EH (cell line): ENCODE results near the gene CPZ.
"Not testable (repeated sequence)": the region's sequence is repeated elsewhere in the genome, so short reads cannot be mapped to it uniquely, and the experiment has no call there.

Source experiments
- DNase-seq: peaks from one replicate; pipeline ENCODE4 v3.0.0-alpha.2; 2015; ENCODE audit warnings: low read depth

Gene CPZ

GRCh38 chr4:8610858-8611616, 18.5 kb downstream of the CPZ start:
- no peak for DNase-seq

- DNase-seq: no peak
Measured at GRCh38 chr4:8612646-8613045, 20.1 kb downstream of the CPZ start.

- DNase-seq: no peak
Measured at GRCh38 chr4:8613421-8614364, 21.1 kb downstream of the CPZ start.

- DNase-seq: no peak
Measured at GRCh38 chr4:8614365-8615193, 22.0 kb downstream of the CPZ start.

- DNase-seq: no peak
Measured at GRCh38 chr4:8615366-8615765, 22.8 kb downstream of the CPZ start.

- no peak for DNase-seq
Measured at GRCh38 chr4:8615921-8616787, 23.6 kb downstream of the CPZ start.

- DNase-seq: no peak
Measured at GRCh38 chr4:8616831-8617230, 24.3 kb downstream of the CPZ start.

GRCh38 chr4:8617486-8618040, 25.0 kb downstream of the CPZ start:
- DNase-seq: no peak

- DNase-seq: no peak
Measured at GRCh38 chr4:8618421-8618820, 25.9 kb downstream of the CPZ start.

- no peak for DNase-seq
Measured at GRCh38 chr4:8618961-8619720, 26.6 kb downstream of the CPZ start.

- not testable (repeated sequence) for DNase-seq
Measured at GRCh38 chr4:8621135-8621534, 28.6 kb downstream of the CPZ start.

- DNase-seq: not testable (repeated sequence)
Measured at GRCh38 chr4:8624601-8625272, 32.2 kb downstream of the CPZ start.

- DNase-seq: not testable (repeated sequence)
Measured at GRCh38 chr4:8630240-8630905, 37.8 kb downstream of the CPZ start.

GRCh38 chr4:8631896-8632295, 39.3 kb downstream of the CPZ start:
- DNase-seq: not testable (repeated sequence)

GRCh38 chr4:8634773-8635172, 42.2 kb downstream of the CPZ start:
- DNase-seq: not testable (repeated sequence)

GRCh38 chr4:8635897-8636554, 43.5 kb downstream of the CPZ start:
- DNase-seq: not testable (repeated sequence)

GRCh38 chr4:8637456-8637984, 45.0 kb downstream of the CPZ start:
- no peak for DNase-seq

- no peak for DNase-seq
Measured at GRCh38 chr4:8639021-8639420, 46.5 kb downstream of the CPZ start.
